Suppressor macrophage treated with lipopolysaccharide for 4 hours (primary cell): ENCODE data around the gene SDC4.

ENCODE experiments used
- DNase-seq: peaks from one replicate; pipeline ENCODE4 v3.0.0-alpha.2; 2020

Gene SDC4

GRCh38 chr20:45342855-45343531 is 5.2 kb downstream of the SDC4 start:
- no peak for DNase-seq

- no peak for DNase-seq
Observed at GRCh38 chr20:45341939-45342854, 6.0 kb downstream of the SDC4 start.

- no peak for DNase-seq
Observed at GRCh38 chr20:45341579-45341938, 6.7 kb downstream of the SDC4 start.

- no peak for DNase-seq
Observed at GRCh38 chr20:45340951-45341350, 7.3 kb downstream of the SDC4 start.

- DNase-seq: no peak
Observed at GRCh38 chr20:45340236-45340847, 7.9 kb downstream of the SDC4 start.

GRCh38 chr20:45339799-45340198 is 8.4 kb downstream of the SDC4 start:
- no peak for DNase-seq

GRCh38 chr20:45339084-45339483 is 9.1 kb downstream of the SDC4 start:
- no peak for DNase-seq

- no peak for DNase-seq
Observed at GRCh38 chr20:45338121-45339030, 9.8 kb downstream of the SDC4 start.

- no peak for DNase-seq
Observed at GRCh38 chr20:45337367-45338120, 10.7 kb downstream of the SDC4 start.

GRCh38 chr20:45336530-45337366 is 11.5 kb downstream of the SDC4 start:
- DNase-seq: no peak

- no peak for DNase-seq
Observed at GRCh38 chr20:45330476-45330875, 17.7 kb downstream of the SDC4 start.

- DNase-seq: no peak
Observed at GRCh38 chr20:45329497-45330319, 18.5 kb downstream of the SDC4 start.

GRCh38 chr20:45328451-45328850 is 19.8 kb downstream of the SDC4 start:
- DNase-seq: no peak

- DNase-seq: no peak
Observed at GRCh38 chr20:45325371-45325770, 22.9 kb downstream of the SDC4 start.

- no peak for DNase-seq
Observed at GRCh38 chr20:45323731-45324130, 24.5 kb downstream of the SDC4 start.

GRCh38 chr20:45322952-45323383 is 25.3 kb downstream of the SDC4 start:
- peak; percentile 88 for DNase-seq

- DNase-seq: peak; percentile 37
Observed at GRCh38 chr20:45320948-45321595, 27.2 kb downstream of the SDC4 start.

GRCh38 chr20:45318948-45319347 is 29.3 kb downstream of the SDC4 start:
- no peak for DNase-seq

GRCh38 chr20:45318386-45318939 is 29.8 kb downstream of the SDC4 start:
- peak; percentile 14 for DNase-seq
